Activated CD8-positive, alpha-beta memory T cell treated with anti-CD3 and anti-CD28 coated beads, Interleukin-2, amount 50 U/mL, for 48 hours (primary cell): ENCODE results near the gene ARRDC1.
"Not testable (repeated sequence)": the region's sequence is repeated elsewhere in the genome, so short reads cannot be mapped to it uniquely, and the experiment has no call there.

ENCODE experiments used
- DNase-seq: peaks from one replicate; pipeline ENCODE4 v3.0.0-alpha.2; 2020

Gene ARRDC1

DNA sequence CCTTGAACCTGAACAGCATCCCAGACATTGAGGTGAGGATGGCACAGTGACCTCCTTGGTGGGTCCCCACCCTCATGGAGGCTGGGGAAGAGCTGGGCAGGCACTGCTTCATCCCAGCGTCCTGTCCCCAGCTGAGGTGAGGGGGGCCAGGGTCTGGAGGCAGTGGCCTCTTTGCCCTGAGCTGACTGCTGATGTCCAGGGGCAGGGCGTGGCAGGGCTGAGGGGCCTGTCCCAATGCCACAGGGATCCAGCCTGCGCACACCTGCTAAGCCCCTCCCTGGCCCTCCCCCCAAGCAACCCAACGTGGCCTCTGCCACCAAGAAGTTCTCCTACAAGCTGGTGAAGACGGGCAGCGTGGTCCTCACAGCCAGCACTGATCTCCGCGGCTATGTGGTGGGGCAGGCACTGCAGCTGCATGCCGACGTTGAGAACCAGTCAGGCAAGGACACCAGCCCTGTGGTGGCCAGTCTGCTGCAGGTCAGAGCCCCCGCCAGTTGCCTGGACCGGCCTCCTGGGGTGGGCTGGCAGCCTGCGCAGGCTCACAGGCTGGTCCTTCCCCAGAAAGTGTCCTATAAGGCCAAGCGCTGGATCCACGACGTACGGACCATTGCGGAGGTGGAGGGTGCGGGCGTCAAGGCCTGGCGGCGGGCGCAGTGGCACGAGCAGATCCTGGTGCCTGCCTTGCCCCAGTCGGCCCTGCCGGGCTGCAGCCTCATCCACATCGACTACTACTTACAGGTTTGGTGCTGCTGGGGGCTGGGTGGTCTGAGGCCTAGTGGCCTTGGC is 8.4 kb downstream of the ARRDC1 start:
- DNase-seq, result no peak

DNA sequence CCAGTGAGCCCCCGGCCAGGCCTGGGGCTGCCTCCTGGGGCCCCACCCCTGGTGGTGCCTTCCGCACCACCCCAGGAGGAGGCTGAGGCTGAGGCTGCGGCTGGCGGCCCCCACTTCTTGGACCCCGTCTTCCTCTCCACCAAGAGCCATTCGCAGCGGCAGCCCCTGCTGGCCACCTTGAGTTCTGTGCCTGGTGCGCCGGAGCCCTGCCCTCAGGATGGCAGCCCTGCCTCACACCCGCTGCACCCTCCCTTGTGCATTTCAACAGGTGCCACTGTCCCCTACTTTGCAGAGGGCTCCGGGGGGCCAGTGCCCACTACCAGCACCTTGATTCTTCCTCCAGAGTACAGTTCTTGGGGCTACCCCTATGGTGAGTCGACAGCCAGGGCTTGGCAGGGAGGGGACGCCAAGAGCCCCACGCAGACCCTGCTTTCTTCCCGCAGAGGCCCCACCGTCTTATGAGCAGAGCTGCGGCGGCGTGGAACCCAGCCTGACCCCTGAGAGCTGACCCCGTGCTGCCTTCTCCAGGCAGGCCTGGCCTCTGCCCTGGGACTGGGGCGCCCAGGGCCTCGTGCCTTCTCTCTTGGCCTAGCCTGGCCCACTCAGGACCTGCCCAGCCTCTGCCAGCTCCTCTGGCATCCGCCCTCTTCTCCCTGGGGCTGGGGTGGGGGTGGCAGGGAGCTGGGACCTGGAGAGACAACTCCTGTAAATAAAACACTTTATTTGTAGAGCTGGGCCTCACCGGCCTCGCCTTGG is 9.3 kb downstream of the ARRDC1 start:
- no peak for DNase-seq

DNA sequence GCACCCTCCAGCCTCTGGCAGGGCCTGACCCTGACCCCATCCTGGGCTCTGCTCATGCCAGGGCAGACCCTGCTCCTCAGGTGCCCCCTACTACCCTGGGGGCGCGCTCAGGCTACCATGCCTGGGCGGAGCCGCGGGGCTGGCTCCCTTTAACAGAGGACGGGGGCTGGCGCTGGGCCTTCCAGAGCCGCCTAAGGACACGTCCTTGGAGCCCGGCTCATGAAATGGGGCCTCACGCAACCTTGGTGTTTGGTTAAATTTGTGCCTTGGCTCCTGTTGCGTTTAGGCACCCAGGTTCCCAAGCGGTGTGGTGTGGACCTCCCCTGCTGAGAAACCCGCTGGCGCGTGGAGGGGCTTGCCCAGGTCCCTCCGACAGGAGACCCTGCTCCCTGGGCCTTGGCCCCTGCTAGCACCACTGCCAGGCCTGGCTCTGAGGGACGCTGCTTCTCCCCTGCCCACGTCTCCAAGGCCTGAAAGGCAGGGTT is 9.9 kb downstream of the ARRDC1 start:
- DNase-seq, result no peak

DNA sequence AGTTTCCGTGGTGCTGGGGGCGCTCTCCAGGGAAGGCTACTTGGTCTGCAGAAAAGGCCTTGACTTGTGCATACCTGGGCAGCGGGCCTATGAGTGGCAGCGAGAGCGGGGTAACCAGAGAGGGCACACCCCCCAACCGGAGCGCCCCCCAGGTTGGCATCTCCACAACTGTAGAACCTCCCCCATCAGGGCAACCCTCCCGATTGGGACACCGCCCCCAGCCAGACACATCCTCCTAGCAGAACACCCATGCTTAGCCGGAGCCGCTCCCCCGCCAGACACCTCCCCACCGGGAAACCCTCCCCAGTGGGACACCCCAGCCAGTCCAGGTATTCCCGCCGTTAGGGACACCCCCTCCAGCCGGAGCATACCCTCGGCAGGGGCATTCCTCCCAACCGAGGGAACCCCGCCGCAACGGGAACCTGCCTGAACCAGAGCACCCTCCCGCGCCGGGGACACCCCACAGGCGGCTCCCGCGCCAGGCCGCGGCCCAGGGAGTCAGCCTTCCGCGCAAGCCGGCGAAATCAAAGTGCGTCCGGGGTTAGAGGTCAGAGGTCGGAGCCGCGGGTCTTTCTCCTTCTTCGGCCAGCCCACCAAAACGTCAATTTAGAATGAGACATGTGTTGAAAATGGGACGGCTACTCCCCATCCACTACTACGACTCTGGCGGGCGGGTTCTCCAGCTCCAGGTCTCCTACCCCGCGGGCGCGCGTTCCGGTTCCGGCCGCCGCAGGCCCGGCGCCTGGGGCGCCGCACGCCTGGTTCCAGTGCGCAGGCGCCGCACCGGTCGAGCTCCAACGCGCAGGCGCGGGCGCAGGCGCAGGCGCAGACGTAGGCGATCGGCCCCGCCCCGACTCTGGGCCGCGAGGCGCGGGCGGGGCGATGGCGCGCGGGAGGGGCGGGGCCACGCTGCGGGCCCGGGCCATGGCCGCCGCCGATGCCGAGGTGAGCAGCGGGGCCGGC is 12.9 kb downstream of the ARRDC1 start, which contains the start of gene EHMT1:
EHMT1 (plus strand) TSS at position 901 of the 963 bp plus-strand sequence; CDS start at position 925, 24 bp downstream.
- peak; percentile 97 for DNase-seq

DNA sequence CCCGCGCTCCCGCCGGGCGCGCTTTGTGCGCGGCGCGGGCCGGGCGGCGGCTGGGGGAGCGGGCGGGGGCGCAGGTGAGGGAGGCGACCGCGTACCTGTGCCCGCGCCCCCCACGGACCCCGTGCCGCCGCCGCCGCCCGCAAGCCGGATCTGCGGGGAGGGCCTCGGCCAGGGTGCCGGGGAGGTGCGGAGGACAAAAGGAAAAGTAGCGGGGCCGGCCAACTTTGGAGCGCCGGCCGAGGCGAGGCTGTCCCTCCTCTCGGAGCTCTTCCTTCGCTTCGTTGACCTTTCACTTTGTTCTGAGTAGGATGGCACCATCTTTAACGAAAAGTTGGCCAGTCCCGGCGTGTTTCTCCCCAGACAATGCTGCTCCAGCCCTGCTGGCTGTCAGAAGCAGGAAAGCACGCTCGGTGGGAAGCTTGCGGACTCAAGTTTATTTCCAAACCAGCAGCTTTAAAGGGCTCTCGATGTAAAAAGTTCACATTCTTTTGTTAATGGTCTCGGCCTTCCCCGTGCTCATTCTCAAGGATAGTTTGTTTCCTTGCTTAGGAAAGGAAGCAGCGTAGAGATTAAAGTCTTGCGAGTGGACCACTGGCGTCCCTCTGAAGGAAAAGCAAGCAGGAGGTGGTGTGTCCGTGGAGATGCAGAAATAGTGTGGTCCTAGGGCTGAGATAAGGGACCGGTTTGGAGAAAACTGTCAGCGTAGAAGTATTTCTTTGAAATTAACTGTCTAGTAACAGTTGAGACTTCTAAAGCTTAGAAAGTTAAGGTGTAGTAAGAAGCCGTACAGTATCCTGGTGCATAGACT is 14.0 kb downstream of the ARRDC1 start:
- DNase-seq, result peak; percentile 68

DNA sequence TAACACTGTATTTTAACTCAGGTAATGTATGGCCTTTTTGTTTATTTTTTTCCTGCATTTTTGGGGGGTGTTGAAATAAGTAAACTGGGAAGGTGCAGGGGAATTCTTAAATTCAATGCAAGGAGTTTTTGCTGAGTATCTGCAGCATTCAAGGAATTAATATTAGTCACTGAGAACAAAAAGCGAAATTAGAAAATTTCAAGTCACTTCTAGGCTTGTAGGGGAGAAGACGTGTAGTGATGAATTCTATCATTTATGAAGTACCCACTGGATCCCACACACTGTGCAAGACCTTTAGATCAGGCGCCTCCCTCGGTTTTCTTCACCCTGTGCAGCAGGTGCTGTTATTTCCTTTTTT is 14.5 kb downstream of the ARRDC1 start:
- no peak for DNase-seq

DNA sequence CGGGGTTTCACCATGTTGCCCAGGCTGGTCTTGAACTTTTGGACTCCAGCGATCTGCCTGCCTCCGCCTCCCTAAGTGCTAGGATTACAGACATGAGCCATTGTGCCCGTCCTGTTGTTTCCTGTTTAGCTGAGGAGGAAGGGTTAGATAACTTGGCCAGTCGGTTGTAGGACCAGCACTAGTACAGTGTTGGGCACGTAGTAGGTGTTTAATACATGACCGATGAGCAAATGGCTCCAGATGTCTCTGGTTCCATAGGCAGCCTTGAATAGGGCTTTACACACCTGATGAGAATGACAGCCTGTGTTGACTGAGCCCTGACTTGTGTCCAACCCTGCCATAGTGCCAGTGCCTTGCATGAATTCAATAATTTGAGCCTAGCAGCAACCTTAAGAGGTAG is 15.1 kb downstream of the ARRDC1 start:
- DNase-seq, result no peak

DNA sequence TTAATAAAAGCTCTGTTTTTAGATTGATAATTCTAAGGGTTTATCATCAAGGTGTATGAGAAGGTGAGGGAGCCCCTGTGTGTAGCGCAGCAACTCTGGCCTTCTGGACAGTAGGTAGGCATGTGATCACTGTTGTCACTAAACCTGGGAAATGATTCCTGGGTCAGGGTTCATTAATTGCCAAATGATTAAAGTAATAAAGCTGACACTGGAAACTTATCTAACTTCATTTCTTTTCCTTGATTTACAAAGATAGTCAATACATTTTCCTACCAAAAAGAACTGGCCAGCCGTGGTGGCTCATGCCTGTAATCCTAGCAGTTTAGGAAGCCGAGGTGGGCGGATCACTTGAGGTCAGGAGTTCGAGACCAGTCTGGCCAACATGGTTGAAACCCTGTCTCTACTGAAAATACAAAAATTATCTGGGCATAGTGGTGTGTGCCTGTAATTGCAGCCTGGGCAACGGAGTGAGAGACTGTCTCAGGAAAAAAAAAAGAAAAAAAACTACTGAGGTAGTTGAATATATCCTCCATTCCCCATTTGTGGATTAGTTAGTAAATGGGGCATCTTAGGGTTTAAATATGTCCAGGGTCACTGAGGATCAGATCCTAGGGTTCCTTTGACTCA is 15.8 kb downstream of the ARRDC1 start:
- DNase-seq, result no peak

DNA sequence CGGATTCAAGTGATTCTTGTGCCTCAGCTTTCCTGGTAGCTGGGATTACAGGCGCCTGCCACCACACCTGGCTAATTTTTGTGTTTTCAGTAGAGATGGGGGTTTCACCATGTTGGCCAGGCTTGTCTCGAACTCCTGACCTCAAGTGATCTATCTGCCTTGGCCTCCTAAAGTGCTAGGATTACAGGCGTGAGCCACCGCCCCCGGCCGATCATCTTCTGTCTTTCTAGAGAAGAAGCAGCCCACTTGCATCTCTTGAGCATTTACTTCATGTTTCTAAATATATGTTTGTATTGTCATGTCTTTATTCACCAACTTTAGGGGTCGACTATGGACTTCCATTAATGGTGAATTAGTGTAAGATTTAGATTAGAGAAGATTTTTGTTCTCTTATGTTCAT is 16.7 kb downstream of the ARRDC1 start:
- not testable (repeated sequence) for DNase-seq

DNA sequence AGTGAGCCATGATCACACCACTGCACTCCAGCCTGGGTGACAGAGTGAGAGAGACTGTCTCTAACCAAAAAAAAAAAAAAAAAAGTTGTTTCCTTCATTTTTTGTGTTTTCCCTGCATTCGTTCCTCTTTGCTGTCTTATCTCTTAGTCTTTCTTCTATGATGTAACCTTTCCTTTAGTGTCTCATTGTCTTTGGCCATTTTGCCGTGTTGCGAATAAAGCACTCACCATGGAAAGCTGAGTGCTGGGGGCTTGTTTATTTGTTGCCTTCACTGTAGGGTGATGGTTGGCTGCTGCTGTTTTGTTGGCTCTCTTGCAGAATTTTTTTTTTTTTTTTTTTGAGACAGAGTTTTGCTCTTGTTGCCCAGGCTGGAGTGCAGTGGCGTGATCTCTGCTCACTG is 21.0 kb downstream of the ARRDC1 start:
- DNase-seq, result no peak

DNA sequence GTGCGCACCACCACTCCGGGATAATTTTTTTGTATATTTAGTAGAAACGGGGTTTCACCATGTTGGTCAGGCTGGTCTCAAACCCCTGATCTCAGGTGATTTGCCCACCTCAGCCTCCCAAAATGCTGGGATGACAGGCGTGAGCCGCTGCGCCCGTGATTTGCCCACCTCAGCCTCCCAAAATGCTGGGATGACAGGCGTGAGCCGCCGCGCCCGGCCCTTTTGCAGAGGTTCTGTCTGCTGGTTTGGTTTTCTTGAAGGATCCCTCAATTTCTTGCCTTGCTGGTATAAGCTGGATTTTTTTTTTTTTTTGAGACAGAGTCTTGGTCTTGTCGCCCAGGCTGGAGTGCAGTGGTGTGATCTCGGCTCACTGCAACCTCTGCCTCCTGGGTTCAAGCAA is 21.9 kb downstream of the ARRDC1 start:
- not testable (repeated sequence) for DNase-seq

DNA sequence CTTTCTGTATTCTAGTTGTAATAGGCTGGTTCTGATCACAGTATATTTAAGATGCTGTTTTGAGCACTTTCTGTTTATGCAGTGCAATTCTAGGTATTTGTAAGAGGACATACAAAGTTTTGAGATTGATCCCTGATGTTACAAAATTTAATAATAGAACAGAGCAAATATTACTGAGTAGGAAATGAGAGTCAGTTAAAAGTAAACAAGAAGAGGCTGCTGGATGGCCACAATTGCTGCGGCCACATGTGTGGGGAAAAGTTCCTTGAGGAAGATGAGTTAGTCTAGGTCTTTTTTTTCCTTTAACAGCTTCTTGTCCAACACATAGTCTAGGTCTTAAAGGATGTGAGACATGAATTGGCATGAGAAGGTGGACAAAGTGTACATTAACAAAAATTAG is 24.6 kb downstream of the ARRDC1 start:
- no peak for DNase-seq

DNA sequence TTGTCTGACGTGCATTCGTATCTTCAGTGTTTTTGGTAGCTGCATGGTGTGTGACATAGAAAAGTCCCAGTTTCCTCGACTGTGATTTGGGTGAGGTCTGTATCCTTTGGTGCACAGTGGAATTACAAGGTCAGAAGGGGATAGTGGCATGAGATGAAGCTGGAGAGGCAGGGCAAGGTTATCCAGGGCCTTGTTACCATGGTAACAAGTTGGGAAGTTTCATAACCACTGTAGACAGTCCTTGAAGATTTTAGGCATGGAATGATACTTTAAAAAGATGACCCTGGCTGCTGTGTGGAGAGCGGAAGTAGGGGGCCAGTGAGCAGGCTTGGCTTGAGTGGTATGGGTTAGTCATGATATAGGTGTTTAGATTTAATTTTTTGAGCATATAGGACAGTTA is 25.2 kb downstream of the ARRDC1 start:
- DNase-seq, result no peak

DNA sequence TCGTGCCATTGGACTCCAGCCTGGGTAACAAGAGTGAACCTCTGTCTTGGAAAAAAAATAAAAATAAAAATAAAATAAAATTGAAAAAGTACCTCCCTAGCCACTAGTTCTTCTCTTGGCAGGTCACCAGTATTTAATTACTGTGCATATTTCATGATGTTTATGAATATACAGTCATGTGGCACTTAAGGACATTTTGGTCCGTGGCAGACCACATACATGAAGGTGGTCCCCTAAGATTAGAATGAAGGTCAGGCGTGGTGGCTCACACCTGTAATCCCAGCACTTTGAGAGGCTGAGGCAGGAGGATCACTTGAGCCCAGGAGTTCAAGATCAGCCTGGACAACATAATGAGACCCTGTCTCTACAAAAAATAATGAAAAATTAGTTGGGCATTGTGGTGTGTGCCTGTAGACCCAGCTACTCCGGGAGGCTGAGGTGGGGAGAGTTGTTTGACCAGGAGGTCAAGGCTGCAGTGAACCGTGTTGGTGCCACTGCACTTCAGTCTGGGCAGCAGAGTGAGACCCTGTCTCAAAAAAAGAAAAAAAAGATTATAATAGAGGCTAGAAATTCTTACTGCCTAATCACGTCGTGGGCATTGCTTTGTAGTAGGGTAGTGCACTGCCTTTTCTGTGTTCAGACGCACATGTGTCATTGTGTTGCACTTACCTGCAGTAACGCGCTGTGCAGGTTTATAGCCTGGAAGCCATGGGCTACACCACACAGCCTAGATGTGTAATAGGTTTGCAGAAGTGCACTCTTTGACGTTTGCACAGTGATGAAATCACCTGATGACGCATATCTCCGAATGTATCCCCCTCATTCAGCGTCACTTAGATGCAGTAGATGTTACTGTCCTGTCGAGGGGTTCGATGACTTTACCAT is 26.1 kb downstream of the ARRDC1 start:
- DNase-seq, result no peak

DNA sequence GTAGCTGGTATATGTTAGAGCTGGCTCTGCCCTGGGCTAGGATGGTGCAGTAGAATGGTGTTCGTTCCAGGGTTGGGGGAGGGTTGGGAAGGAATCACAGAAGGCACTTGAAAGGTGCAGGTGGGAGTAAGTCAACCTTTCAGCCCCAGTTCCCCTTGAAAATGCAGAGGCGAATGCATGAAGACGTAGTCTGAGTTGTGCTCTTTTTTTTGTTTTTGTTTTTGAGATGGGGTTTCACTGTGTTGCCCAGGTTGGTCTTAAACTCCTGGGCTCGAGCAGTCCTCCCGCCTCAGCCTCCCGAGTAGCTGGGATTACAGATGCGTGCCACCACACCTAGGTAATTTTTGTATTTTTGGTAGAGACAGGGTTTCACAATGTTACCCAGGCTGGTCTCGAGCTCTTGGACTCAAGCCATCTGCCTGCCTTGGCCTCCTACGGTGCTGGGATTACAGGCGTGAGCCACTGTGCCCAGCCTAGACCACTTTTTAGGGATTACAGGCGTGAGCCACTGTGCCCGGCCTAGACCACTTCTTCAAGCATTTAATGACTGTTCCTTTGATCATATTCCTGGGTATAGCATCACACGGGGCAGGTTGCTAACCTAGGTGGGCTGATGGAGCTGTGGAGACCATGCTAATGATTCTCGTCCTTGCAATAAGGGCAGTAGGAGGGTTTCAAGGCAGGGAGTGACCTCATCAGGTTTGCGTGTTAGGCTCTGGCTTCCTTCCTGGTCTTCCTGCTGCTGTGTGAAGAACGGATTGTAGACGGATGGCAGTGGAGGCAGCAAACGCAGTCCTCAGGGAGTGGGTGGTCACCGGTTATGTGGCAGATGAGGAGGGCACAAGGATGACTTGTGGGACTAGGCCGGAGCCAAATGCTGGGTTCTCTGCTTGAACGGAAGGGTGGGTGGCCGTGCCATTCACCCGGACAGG is 27.0 kb downstream of the ARRDC1 start:
- no peak for DNase-seq

DNA sequence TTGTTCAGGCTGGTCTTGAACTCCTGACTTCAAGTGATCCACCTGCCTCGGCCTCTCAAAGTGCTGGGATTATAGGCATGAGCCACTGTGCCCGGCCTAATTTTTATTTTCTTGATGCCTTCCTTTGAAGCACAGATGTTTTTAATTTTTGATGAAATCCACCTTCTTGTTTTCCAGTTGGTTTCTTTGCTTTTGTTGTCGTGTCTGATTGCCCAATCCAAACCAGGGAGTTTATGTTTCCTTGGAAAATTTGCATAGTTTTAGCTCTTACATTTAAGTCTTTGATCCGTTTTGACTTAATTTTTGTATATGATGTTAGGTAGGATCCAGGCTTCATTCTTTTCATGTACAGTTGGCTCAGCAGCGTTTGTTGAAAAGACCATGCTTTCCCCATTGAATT is 28.5 kb downstream of the ARRDC1 start:
- DNase-seq, result no peak

DNA sequence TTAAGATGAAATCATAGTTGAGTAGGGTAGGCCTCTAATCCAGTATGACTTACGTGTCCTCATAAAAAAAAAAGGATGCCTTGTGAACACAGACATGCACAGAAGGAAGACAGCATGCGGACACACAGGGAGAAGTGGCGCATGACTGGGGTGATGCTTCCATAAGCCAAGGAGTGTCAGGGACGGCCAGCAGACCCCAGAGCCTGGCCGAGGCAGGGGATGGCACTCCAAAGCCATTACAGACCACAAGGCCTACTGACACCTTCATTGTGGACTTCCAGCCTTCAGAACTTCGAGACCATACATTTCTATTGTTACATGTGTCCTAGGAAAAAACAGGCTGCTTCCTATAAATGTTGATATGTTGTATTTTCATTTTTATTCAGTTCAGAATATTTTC is 33.2 kb downstream of the ARRDC1 start:
- DNase-seq, result no peak

DNA sequence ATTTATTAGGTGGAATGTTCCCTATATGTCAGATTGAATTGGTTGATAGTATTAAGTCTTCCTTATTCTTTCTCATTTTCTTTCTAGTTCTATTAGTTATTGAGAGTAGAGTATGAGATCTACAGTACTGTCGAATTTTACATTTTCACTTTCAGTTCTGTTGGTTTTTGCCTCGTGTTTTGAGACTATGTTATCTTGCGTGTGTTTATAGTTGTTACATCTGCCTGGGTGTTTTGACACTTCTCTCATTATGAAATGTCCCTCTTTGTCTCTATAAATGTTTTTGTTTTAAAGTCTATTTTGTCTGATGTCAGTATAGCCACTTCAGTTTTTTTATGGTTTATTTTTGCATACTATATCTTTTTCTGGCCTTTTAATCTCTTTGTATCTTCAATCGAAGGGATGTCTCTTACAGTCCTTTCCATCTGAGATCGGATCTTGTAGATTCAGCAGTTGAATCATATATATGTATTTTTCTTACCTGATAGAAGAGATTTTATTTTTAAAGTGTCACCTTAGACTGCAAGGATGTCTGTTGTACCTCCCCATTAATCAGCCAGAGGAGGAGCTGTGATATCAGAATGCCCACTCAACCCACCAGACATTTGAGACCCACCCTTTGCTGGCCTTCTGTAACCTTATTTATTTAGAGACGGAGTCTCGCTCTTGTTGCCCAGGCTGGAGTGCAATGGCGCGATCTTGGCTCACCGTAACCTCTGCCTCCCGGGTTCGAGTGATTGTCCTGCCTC is 34.0 kb downstream of the ARRDC1 start:
- DNase-seq, result no peak

DNA sequence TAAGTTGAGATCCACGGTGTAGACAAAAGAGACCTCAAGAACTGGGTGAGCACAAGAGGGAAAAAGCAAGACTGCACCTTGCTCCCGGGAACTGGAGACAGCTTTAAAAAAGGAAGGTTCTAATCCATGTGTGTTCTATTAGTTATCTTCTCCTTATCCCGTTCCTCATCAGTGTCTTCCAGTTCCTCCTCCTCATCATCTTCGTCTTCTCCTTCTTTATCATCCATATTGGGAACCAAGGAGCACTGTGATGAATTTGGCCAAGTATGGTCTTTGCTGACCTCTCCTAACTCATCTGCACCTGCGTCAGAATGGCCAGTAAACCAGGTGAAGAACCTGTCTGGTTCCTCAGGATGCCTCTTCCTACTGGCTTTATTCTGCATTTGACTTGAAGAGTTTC is 35.4 kb downstream of the ARRDC1 start:
- no peak for DNase-seq
